ENCODE results near the gene FGF12.

DNA sequence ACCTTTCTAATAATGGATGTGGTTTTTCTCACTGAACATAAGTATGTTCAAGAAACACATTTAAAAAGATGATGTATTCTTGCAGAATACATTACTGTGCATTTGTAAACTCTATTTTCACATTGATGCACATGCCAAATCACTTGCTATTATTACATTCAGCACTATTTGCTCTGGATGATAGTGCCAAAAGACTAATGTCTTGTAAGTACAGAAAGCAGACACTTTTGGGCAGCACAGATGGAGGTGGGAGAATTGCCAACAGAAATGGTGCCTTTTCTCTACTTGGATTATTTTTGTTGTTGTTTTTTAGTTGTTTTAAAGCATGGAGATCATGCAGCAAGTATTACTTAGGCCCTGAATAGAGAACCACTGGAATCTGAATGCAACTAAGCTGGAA lies 10.2 kb upstream of the FGF12 start:
- TF ChIP-seq EP300 (IDR thresholded peaks at IDR 0.05) (no peak), POLR2A (IDR thresholded peaks at IDR 0.05) (no peak)
- TF ChIP-seq, protein P1, sequence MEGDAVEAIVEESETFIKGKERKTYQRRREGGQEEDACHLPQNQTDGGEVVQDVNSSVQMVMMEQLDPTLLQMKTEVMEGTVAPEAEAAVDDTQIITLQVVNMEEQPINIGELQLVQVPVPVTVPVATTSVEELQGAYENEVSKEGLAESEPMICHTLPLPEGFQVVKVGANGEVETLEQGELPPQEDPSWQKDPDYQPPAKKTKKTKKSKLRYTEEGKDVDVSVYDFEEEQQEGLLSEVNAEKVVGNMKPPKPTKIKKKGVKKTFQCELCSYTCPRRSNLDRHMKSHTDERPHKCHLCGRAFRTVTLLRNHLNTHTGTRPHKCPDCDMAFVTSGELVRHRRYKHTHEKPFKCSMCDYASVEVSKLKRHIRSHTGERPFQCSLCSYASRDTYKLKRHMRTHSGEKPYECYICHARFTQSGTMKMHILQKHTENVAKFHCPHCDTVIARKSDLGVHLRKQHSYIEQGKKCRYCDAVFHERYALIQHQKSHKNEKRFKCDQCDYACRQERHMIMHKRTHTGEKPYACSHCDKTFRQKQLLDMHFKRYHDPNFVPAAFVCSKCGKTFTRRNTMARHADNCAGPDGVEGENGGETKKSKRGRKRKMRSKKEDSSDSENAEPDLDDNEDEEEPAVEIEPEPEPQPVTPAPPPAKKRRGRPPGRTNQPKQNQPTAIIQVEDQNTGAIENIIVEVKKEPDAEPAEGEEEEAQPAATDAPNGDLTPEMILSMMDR (IDR thresholded peaks at IDR 0.05), result no peak
